ENCODE data around the gene CCDC57.

The CCDC57 gene

GRCh38 chr17:82112181-82112913 lies 100.3 kb downstream of the CCDC57 start:
- no peak for DNase-seq (ENCODE audit: low read depth)
- TF ChIP-seq CTCF (conservative IDR thresholded peaks at IDR 0.05; ENCODE audit: low read depth, low read length): no peak
- H3K4me3 ChIP-seq (ENCODE audit: low read depth, low read length): no peak overlapping the region

DNA sequence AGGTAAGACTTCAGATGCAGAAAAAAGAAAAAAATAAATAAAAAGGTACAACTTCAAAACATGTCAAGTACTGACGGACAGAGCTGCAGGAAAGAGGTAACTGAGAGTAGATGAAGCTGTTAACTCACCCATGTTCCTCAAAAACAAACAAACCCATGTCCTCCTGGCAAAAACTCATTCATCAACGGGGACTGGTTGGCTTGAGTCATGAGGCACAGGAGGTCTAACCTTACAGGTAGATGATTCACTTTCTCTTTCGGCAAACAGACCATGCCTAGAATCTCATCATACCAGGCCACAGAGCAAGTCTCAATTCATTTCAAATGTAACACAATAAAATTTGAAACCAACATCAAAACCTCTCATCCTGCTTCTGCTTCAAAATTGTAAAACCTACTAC lies 102.3 kb downstream of the CCDC57 start:
- TF ChIP-seq CTCF (conservative IDR thresholded peaks at IDR 0.05; ENCODE audit: low read depth, low read length): no peak

DNA sequence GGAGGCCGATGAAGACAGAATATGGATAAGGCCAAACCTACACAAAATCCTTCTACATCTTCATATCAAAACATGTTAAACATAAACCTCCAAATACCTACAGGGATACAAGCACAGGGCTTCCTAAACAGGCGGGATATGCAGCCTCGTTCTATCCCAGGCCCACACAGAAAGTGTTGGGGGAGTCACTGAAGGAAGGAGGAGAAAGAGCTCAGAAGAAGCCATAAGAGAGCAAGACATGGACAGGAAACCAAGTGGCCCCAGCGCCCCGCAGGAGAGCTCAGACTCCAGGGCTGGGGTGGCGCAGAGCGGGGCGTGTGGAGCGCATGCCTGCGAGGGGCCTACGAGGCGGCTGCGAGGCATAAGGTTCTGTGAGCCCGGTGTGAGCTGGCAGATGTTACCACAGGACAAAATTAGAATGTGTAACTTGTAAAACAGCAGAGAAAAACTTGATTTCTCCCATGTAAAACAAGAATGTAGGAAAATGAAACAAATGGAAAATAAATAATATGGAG lies 103.6 kb downstream of the CCDC57 start:
- H3K4me3 ChIP-seq (ENCODE audit: low read depth, low read length): no peak overlapping the region
- TF ChIP-seq CTCF (conservative IDR thresholded peaks at IDR 0.05; ENCODE audit: low read depth, low read length): no peak
- DNase-seq (ENCODE audit: low read depth): no peak

More for the DNA sequence above, 102.3 kb downstream of the CCDC57 start:
- H3K4me3 ChIP-seq (ENCODE audit: low read depth, low read length): no peak overlapping the region
- DNase-seq (ENCODE audit: low read depth): no peak

GRCh38 chr17:82108496-82108945 lies 104.1 kb downstream of the CCDC57 start:
- DNase-seq (ENCODE audit: low read depth): peak; percentile 52
- TF ChIP-seq CTCF (conservative IDR thresholded peaks at IDR 0.05; ENCODE audit: low read depth, low read length): no peak
- no peak overlapping the region for H3K4me3 ChIP-seq (ENCODE audit: low read depth, low read length)

DNA sequence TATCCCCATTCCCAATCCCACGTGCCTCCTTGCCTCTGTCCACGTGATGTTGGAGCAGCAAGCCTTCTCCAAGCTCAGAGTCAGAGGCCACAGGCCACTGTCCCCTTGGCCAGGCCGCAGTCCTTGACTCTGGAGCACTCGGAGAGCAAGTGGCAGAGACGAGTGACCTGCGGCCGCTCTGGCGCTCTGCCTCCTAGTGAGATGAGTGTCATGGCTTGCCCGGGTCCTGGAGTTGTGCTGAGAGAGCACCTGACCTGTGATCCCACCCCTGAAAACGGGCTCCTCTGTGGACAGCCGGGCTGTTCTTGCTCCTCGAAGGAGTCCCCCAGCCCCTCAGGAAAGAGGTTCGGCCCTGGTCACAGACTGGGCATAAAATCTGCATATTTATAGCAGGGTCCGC lies 104.6 kb downstream of the CCDC57 start:
- DNase-seq (ENCODE audit: low read depth): no peak
- no peak overlapping the region for H3K4me3 ChIP-seq (ENCODE audit: low read depth, low read length)
- no peak for TF ChIP-seq CTCF (conservative IDR thresholded peaks at IDR 0.05; ENCODE audit: low read depth, low read length)

DNA sequence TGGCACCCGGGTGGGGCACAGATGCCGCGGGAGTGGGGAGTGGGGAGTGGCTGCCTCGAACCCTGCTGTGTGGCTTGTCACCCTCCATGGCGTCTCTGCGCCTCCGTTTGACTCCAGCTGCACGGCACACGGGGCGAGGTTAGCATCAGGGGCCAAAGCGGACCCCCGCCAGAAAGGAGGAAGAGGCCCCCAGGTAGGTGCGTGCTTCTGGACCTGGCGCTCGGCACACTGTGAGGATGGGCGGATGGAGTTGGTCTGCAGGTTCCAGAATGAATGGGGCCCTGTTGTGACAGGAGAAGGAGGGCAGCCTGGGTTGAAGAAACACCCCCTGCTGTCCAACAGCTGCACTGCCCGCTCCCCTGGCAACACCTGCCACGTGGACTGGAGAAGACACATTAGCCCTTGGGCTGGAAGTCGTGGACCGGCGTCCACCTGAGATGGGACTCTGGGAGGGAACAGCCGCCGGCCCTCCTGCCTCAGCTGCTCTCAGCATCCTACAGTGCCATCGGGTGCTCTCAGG lies 105.2 kb downstream of the CCDC57 start:
- no peak overlapping the region for H3K4me3 ChIP-seq (ENCODE audit: low read depth, low read length)
- DNase-seq (ENCODE audit: low read depth): peak; percentile 8
- peak; percentile 35 for TF ChIP-seq CTCF (conservative IDR thresholded peaks at IDR 0.05; ENCODE audit: low read depth, low read length)

Data from choroid plexus epithelial cell (primary cell).